GM12864 (cell line): Measurements from ENCODE around the gene DRAXIN.
A peak's percentile ranks its signal among the peaks of the same experiment; 100 is the strongest.

Experiments used
- DNase-seq: peaks from one replicate; pipeline ENCODE4 v3.0.0-alpha.2; 2011; ENCODE audit warnings: low read depth
- H3K4me3 ChIP-seq: 2 replicates; pipeline ENCODE4 v1.5.1; 2011; ENCODE audit warnings: mild to moderate bottlenecking, low read depth, low read length, control low read depth
- TF ChIP-seq, protein P1 (sequence below): IDR thresholded peaks from 2 replicates; pipeline ENCODE4 v1.5.1; 2011; ENCODE audit warnings: low read depth, mild to moderate bottlenecking, moderate library complexity, low read length, control low read depth, inconsistent platforms; ENCODE audit errors: missing control alignments

Gene DRAXIN

DNA sequence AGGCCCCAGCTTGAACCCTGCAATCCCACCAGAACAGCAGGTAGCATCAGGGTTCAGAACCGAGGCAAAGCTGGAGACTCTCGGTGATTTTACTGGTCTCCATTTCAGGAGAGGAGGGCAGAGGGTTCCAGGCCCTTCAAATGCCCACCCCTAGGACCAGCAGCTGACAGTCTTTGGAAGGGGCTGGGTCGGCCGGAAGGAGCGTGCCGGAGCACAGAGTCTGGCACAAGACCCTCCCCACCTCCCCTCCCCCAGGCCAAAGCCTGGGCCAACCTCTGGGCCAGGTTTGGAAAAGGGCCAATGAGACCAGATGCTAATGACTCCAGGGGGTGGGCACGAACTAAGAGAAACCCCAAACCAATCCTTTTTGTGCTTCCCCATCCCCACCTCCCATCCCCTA, 44.2 kb upstream of the DRAXIN start:
- no peak for DNase-seq
- no peak overlapping the region for H3K4me3 ChIP-seq
- TF ChIP-seq, protein P1, sequence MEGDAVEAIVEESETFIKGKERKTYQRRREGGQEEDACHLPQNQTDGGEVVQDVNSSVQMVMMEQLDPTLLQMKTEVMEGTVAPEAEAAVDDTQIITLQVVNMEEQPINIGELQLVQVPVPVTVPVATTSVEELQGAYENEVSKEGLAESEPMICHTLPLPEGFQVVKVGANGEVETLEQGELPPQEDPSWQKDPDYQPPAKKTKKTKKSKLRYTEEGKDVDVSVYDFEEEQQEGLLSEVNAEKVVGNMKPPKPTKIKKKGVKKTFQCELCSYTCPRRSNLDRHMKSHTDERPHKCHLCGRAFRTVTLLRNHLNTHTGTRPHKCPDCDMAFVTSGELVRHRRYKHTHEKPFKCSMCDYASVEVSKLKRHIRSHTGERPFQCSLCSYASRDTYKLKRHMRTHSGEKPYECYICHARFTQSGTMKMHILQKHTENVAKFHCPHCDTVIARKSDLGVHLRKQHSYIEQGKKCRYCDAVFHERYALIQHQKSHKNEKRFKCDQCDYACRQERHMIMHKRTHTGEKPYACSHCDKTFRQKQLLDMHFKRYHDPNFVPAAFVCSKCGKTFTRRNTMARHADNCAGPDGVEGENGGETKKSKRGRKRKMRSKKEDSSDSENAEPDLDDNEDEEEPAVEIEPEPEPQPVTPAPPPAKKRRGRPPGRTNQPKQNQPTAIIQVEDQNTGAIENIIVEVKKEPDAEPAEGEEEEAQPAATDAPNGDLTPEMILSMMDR, result no peak

GRCh38 chr1:11648039-11648438, 43.5 kb upstream of the DRAXIN start:
- H3K4me3 ChIP-seq, result no peak overlapping the region
- TF ChIP-seq, protein P1, result no peak
- no peak for DNase-seq

GRCh38 chr1:11648732-11649158, 42.8 kb upstream of the DRAXIN start:
- TF ChIP-seq, protein P1, result no peak
- H3K4me3 ChIP-seq, result no peak overlapping the region
- DNase-seq, result no peak

- TF ChIP-seq, protein P1, result no peak
- no peak overlapping the region for H3K4me3 ChIP-seq
These were observed 42.3 kb upstream of the DRAXIN start for GRCh38 chr1:11649237-11649623.

DNA sequence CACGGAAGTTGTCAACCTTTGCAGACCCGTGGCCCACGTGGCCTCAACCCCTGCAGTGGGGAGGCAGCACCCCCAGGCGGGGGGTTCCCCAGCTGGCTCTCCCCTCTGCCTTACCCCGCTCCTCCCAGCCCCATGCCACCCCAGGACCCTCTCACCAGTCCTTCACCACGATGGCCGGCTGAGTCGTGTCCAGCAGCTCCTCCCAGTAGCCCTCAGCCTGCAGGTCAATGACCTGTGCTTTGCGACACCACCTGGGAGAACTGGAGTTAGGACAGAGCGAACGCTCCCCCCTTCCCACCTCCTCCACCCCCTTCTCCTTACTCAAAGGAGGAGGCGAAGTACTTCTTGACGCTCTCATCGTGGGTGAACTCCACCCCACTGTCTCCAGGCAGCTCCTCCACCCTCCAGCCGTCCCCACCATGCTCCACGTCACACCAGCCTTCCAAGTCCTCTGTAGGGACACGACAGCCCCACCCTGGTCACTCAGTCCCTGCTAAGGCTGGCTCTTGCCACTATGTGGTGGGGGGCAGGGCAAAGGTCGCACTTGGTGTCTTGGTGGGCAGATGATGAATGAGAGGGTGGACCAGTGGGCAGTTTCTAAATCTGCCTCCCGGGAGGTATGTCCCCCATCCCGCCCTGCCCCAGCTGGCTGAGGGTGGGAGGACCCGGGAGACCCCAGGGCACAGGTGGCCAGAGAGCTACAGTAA, 41.7 kb upstream of the DRAXIN start:
- no peak overlapping the region for H3K4me3 ChIP-seq
- no peak for DNase-seq
- TF ChIP-seq, protein P1, result no peak

More at GRCh38 chr1:11649237-11649623, 42.3 kb upstream of the DRAXIN start:
- no peak for DNase-seq

GRCh38 chr1:11650331-11650991, 41.0 kb upstream of the DRAXIN start:
- H3K4me3 ChIP-seq, result peak overlapping the region; percentile 11; the same call in 1 of the 2 replicates
- TF ChIP-seq, protein P1, result peak; percentile 70
- DNase-seq, result peak; percentile 27
